Heart left ventricle (tissue), 16 donors: Measurements from ENCODE around the gene ADGRA1. TPM values are rescaled to one million over a fixed set of nuclear protein-coding genes. Genes with fewer than 3 reads are reported as not detected.

Source experiments
- ATAC-seq, 4 donors: fragments of 200-7000 bp; cut with Tn5 transposase; one replicate each; pipeline ENCODE4 v1.9.1; 2020 to 2022; ENCODE audit warnings: moderate library complexity in 4 of 4, mild to moderate bottlenecking in 3 of 4, moderate number of reproducible peaks in 1 of 4
- DNase-seq, 5 donors: peaks; one replicate each; pipeline ENCODE4 v3.0.0-alpha.2; 2020
- H3K27ac ChIP-seq, 12 donors: fragments of 200-600 bp; sonication (generic) in 4 of 12; one replicate each; pipeline versions ENCODE4 v1.5.0 to v1.8.0; 2016 to 2022; ENCODE audit warnings: mild to moderate bottlenecking in 2 of 12
- H3K27me3 ChIP-seq, 9 donors: fragments of 200-600 bp; sonication (generic) in 2 of 9; one replicate each; pipeline versions ENCODE4 v1.5.1 to v1.8.0; 2016 to 2022; ENCODE audit warnings: mild to moderate bottlenecking in 3 of 9
- H3K36me3 ChIP-seq, 9 donors: fragments of 200-600 bp; sonication (generic) in 2 of 9; one replicate each; pipeline versions ENCODE4 v1.5.0 to v1.8.0; 2018 to 2022; ENCODE audit warnings: mild to moderate bottlenecking in 2 of 9
- H3K4me1 ChIP-seq, 12 donors: fragments of 200-600 bp; sonication (generic) in 4 of 12; one replicate each; pipeline versions ENCODE4 v1.5.0 to v1.8.0; 2016 to 2022; ENCODE audit warnings: mild to moderate bottlenecking in 3 of 12
- H3K4me3 ChIP-seq, 12 donors: fragments of 200-600 bp; sonication (generic) in 4 of 12; one replicate each; pipeline versions ENCODE4 v1.5.0 to v1.8.0; 2017 to 2022; ENCODE audit warnings: mild to moderate bottlenecking in 9 of 12, moderate library complexity in 4 of 12
- H3K9me3 ChIP-seq, 12 donors: fragments of 200-600 bp; sonication (generic) in 4 of 12; one replicate each; pipeline versions ENCODE4 v1.5.0 to v1.8.0; 2016 to 2022; ENCODE audit warnings: mild to moderate bottlenecking in 1 of 12
- POLR2A ChIP-seq, 2 donors: fragments of 450-650 bp; IDR thresholded peaks; one replicate each; pipeline ENCODE4 v1.6.1; 2017; ENCODE audit warnings: antibody characterized with exemption in 2 of 2, mild to moderate bottlenecking in 2 of 2, moderate library complexity in 2 of 2
- WGBS, 4 donors: extraction: QIAGEN DNeasy Blood & Tissue Kit in 2 of 4; methylation state at CpG; one replicate each; pipeline versions ENCODE4 v1.1.5 to v1.1.7; 2013 to 2018; 5-methylcytosine and 5-hydroxymethylcytosine counted together
- intact Hi-C, 10 donors: fragments of 100-400 bp; cut with DNase I; formaldehyde crosslinking; loops; one replicate each; pipeline versions ENCODE4 v1.11.1 to v1.14.2; 2022
- polyA plus RNA-seq, 2 donors: library from polyadenylated mRNA; stranded (reverse); fragments of 200-250 nt; gene quantifications; one replicate each; pipeline ENCODE4 v1.2.3, GENCODE V29; 2013
- total RNA-seq, 9 donors: library from RNA; depleted of rRNA in 2 of 9; stranded (reverse); fragments of >200 nt in 2 of 9; fragmentation: NEBNext Ultra II Directional in 3 of 9; extraction: Animal tissue kit (Norgen Biotek cat#: 25700) in 3 of 9; gene quantifications; one replicate each; pipeline versions ENCODE4 v1.1.0 to v1.2.4, GENCODE V29; 2016 to 2023
- TF ChIP-seq, protein P1 (sequence below), 12 donors: fragments of 200-600 bp; sonication (generic) in 4 of 12; IDR thresholded peaks; one replicate each; pipeline versions ENCODE4 v1.5.0 to v1.8.0; 2018 to 2022; ENCODE audit warnings: antibody characterized with exemption in 12 of 12, mild to moderate bottlenecking in 5 of 12
- donor health status: ischemic (EF 13 %, LVEDD 7.1; RV severe dilation, severe dysfunction).
- donor health status: healthy with polysubstance abuse.
- donor health status: DM: no; HTN: yes; CAD: no.
- donor health status: DM: no; HTN: no; CAD: no.
- donor health status: ischemic (EF 25% LVEDD 6.9; RV normal size, moderate dysfunction).
- donor health status: ischemic (EF 25% LVEDD 5.7; RV mildly dilated, moderate dysfunction).
- donor health status: healthy.
- donor health status: DM: yes; HTN: yes; CAD: no.
- donor health status: ischemic (EF 35%, LVEDD 5.7; RV mildly dilated, moderate dysfunction).
- donor health status: nonischemic (EF 11% LVEDD 7.7; RV severe dilation, severe dysfunction).
- donor health status: DM: yes; HTN: yes; CAD: no.
- donor health status: PGD.
- donor health status: ischemic (EF 29% LVEDD 5.4; RV normal size, mild dysfunction).
- donor health status: nonischemic (EF 23%, LVEDD 6.1; RV moderate dilation, normal function).

The ADGRA1 gene
- total and polyA plus RNA-seq, 11 donors: 0.03 to 0.19 (median 0.13) TPM; not detected in 8

DNA sequence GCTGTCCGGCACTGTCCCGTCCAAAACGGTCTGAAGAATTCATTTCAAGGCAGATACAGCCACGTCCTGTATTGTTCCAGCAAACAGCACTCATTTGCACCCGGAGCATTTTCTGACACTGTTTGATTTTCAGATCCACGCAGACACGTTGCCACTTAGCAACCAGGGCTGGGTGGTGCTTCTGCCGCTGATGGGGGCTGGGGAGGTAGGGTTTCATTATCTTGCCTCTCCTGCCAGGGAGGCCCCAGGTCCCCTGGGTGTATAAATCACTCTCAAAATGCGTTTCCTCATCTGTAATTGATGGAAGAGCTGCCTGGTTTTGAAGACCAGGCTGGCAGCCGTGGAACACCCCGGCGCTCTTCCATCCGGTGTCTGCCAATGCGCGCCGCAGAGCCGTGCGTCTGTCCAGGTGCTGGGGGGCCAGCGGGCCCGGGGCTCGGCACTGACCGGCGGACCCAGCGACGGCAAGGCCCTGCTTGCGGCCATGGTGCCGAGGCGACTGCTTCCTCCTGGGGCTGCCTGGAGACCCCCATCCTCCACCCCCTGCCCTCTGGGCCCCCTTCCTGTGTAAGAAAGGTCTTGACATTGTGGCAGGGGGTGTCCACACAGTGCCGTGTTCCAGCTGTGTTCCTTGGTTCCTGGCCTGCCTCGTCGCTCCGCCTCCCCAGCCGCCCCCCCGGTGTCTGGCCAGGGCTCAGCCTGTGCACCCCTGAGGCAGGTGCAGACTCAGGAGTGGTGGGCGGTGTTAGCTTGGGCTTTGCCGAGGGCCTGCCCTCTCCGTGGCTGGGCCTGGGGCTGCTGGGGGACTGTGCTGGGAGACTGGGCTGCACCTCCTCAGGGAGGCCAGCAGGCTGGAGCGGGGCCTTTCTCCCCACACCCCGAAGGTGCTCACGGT is 16.6 kb downstream of the ADGRA1 start:
- 70 to 80% (median 74%) methylated on average over 27 to 40 of the region's 40 CpGs for WGBS, 4 donors
- H3K4me3 ChIP-seq: no peak overlapping the region

DNA sequence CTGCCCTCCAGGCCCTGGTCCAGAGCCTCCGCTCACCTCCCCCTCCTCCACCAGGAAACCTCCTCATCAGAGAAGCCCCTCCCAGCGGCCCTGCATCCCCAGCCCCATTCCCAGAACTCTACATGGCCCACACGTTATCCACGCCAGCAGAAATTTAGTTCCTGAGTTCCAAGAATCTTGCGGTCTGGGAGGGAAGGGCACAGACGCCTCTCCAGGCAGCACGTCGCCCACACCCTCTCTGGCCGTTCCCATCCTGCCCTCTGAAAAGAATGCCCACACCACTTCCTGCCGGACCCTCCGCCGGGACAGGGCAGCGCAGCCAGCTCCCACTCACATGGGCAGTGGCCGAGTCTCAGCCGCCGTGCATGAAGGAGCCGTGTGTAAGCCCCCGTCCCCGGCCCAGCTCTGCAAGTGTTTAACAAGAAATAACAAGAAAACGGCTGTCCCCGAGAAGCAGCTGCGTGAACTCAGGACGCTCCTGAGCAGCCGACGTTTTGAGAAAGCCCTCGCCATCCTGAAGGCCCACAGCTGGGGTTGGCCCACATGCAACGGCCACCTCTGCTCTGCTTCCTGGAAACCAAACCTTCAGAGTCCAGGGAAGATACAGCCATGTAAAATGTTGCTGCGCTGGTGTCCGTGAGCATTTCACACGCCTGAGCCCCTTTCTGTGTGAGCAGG is 17.4 kb downstream of the ADGRA1 start:
- ATAC-seq: no peak
- Histone ChIP-seq H3K36me3 (no peaks in the 10 kb centered on the region), H3K4me3 (no peak overlapping the region), H3K4me1 (peaks cover 0 to 10% (median 0%) of the 10 kb centered on the region in 12 donors), H3K27ac (no peak overlapping the region), H3K9me3 (peaks cover 0 to 28% (median 19%) of the 10 kb centered on the region in 12 donors), H3K27me3 (peaks cover 0 to 44% (median 13%) of the 10 kb centered on the region in 9 donors)
- intact Hi-C loops: no loop called here
- DNase-seq: no peak
- TF ChIP-seq, protein P1, sequence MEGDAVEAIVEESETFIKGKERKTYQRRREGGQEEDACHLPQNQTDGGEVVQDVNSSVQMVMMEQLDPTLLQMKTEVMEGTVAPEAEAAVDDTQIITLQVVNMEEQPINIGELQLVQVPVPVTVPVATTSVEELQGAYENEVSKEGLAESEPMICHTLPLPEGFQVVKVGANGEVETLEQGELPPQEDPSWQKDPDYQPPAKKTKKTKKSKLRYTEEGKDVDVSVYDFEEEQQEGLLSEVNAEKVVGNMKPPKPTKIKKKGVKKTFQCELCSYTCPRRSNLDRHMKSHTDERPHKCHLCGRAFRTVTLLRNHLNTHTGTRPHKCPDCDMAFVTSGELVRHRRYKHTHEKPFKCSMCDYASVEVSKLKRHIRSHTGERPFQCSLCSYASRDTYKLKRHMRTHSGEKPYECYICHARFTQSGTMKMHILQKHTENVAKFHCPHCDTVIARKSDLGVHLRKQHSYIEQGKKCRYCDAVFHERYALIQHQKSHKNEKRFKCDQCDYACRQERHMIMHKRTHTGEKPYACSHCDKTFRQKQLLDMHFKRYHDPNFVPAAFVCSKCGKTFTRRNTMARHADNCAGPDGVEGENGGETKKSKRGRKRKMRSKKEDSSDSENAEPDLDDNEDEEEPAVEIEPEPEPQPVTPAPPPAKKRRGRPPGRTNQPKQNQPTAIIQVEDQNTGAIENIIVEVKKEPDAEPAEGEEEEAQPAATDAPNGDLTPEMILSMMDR (IDR thresholded peaks at IDR 0.05): no peak
- no peak for TF ChIP-seq POLR2A (IDR thresholded peaks at IDR 0.05)
- WGBS, 4 donors: 73 to 84% (median 75%) methylated on average over 25 to 30 of the region's 30 CpGs

More for the DNA sequence above, 16.6 kb downstream of the ADGRA1 start:
- no peak for DNase-seq
- H3K9me3 ChIP-seq: peaks cover 0 to 28% (median 19%) of the 10 kb centered on the region in 12 donors
- no peak overlapping the region for H3K27ac ChIP-seq
- intact Hi-C loops: no loop called here
- peaks cover 0 to 8% (median 0%) of the 10 kb centered on the region in 12 donors for H3K4me1 ChIP-seq
- H3K27me3 ChIP-seq: peaks cover 0 to 52% (median 14%) of the 10 kb centered on the region in 9 donors
- no peak for ATAC-seq
- no peaks in the 10 kb centered on the region for H3K36me3 ChIP-seq
- TF ChIP-seq POLR2A (IDR thresholded peaks at IDR 0.05): no peak
- TF ChIP-seq, protein P1 (IDR thresholded peaks at IDR 0.05): no peak

DNA sequence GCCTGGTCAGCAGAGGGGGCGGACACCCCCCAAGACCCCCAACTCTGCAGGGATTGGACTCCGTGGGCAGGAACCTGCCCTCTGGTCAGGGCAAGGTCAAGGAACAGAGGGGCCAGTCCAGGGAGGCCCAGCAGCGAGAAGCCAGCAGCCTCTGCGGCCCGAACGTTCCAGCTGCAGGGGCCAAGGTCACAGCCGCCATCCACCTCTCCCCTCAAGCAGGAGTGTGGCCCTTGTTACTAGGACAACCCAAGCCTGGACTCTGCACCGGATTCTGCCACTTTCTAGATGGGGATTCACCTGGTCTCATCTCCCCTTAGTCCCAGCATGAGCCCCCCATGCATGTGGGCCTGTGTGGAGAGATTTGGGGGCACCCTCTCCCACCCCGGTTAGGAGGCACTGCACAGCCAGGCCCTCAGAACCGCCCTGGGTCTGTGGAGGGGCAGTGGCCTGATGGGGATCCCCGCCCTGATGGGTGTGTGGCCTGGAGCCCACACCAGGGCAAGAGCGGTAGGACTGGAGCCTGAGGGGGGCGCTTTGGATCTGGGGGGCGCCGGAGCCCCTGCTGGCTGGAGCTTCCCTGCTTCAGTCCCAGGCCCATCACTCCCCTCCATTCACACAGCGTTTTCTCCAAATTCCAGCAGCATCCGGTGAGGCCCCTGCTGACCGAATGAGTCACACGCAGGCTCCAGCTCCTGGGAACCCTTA is 18.1 kb downstream of the ADGRA1 start:
- no peak overlapping the region for H3K27ac ChIP-seq
- H3K4me1 ChIP-seq: peaks cover 0 to 11% (median 0%) of the 10 kb centered on the region in 12 donors
- DNase-seq: no peak
- no peak overlapping the region for H3K4me3 ChIP-seq
- H3K9me3 ChIP-seq: peaks cover 0 to 28% (median 19%) of the 10 kb centered on the region in 12 donors
- no peak for TF ChIP-seq POLR2A (IDR thresholded peaks at IDR 0.05)
- TF ChIP-seq, protein P1 (IDR thresholded peaks at IDR 0.05): no peak
- no peaks in the 10 kb centered on the region for H3K36me3 ChIP-seq
- 81 to 86% (median 83%) methylated on average over 12 to 19 of the region's 19 CpGs for WGBS, 4 donors
- intact Hi-C loops: no loop called here
- ATAC-seq: no peak
- H3K27me3 ChIP-seq: peaks cover 0 to 37% (median 9%) of the 10 kb centered on the region in 9 donors
